Measurements from ENCODE around the gene ANKRD63.

DNA sequence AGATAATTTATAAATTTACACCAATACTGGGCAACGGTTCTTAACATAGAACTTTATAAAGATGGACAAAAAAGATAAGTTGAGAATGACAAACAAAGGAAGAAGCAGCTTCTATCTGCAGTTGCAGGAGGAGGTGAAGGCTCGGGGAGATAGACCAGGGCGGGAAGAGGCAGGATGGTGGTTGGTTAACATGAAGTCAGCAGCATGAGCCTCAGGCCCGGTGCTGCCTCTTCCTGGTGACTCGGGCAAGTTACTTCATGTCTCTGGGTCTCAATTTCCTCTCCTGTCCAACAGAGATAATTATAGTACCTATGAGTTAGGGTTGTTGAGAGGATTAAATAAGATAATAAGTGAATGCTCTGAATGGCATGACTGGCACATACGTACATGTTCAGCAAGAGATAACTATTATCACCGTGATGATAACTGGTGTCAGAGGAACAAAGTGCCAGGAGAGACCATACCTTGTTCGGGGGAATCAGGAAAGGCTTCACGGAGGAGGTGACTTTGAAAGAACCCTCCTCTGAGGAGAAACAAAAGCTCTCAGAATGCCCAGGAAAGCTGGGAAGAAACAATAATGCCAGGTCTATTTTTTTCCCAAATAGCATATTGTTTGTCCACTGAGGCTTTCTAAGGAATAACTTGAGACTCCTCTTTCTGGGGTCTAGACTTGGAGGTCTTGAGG, 39.6 kb downstream of the ANKRD63 start:
- TF ChIP-seq YY1 (IDR thresholded peaks at IDR 0.05; ENCODE audit: insufficient read depth, insufficient read length) (no peak), SUZ12 (IDR thresholded peaks at IDR 0.05; ENCODE audit: extremely low read depth, insufficient read depth, insufficient read length) (no peak)

All from NT2/D1 (cell line).